Ovary (tissue), 3 donors: ENCODE data around the gene RBP7.

ENCODE experiments used
- POLR2A ChIP-seq: fragments of 450-650 bp; IDR thresholded peaks from one replicate; pipeline ENCODE4 v1.6.1; 2017; ENCODE audit warnings: antibody characterized with exemption, mild to moderate bottlenecking, moderate library complexity
- TF ChIP-seq, protein P1 (sequence below), 3 donors: fragments of 450-650 bp in 2 of 3; fragments of 200-600 bp in 1 of 3; IDR thresholded peaks; one replicate each; pipeline versions ENCODE4 v1.5.1 to v1.8.0; 2016 to 2022; ENCODE audit warnings: antibody characterized with exemption in 3 of 3, mild to moderate bottlenecking in 1 of 3
- donor health status: DM: no; HTN: no; CAD: no.

DNA sequence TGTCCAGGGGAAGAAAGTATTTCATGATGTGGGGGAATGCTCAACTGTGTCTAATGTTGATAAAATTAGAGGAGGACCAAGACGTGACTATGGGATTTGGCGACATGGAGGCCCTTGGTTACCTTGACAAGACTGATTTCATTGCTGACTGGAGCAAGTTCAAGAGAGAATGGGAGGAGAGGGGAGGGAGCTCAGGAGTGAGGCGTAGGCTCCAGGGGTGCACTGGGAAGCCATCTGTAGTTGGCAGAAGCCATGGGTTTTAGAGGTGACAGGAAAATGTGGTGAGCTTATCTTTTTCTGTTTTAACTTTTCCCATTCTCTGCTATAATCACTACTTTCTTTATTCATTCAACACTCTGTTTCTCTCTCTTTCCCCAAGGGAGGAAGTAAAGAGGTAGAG lies 51.6 kb downstream of the RBP7 start:
- TF ChIP-seq POLR2A: no peak
- TF ChIP-seq, protein P1, sequence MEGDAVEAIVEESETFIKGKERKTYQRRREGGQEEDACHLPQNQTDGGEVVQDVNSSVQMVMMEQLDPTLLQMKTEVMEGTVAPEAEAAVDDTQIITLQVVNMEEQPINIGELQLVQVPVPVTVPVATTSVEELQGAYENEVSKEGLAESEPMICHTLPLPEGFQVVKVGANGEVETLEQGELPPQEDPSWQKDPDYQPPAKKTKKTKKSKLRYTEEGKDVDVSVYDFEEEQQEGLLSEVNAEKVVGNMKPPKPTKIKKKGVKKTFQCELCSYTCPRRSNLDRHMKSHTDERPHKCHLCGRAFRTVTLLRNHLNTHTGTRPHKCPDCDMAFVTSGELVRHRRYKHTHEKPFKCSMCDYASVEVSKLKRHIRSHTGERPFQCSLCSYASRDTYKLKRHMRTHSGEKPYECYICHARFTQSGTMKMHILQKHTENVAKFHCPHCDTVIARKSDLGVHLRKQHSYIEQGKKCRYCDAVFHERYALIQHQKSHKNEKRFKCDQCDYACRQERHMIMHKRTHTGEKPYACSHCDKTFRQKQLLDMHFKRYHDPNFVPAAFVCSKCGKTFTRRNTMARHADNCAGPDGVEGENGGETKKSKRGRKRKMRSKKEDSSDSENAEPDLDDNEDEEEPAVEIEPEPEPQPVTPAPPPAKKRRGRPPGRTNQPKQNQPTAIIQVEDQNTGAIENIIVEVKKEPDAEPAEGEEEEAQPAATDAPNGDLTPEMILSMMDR (IDR thresholded peaks at IDR 0.05): no peak
